Measurements from ENCODE around the gene MKI67.

- TF ChIP-seq DR1 (CRISPR knock-in tag; IDR thresholded peaks at IDR 0.05) (no peak), ZNF660 (CRISPR knock-in tag; IDR thresholded peaks at IDR 0.05; ENCODE audit: borderline replicate concordance, low read depth) (no peak), JUND (CRISPR knock-in tag; IDR thresholded peaks at IDR 0.05) (no peak), NFKBIZ (CRISPR knock-in tag; IDR thresholded peaks at IDR 0.05) (no peak), CTCF (CRISPR knock-in tag; IDR thresholded peaks at IDR 0.05) (no peak), ZKSCAN5 (CRISPR knock-in tag; IDR thresholded peaks at IDR 0.05) (no peak), TARDBP (CRISPR knock-in tag; IDR thresholded peaks at IDR 0.05) (no peak), SP1 (IDR thresholded peaks at IDR 0.05) (no peak), SP1 (CRISPR knock-in tag; IDR thresholded peaks at IDR 0.05) (no peak)
Measured at GRCh38 chr10:128169811-128170379, 43.7 kb upstream of the MKI67 start.
